WTC11 (cell line): ENCODE measurements around the gene FMOD. TPM values are rescaled to one million over a fixed set of nuclear protein-coding genes. Genes with fewer than 3 reads are reported as not detected.

ENCODE experiments used
- ATAC-seq: fragments of 200-7000 bp; cut with Tn5 transposase; 2 replicates; pipeline ENCODE4 v1.10.0; 2021; ENCODE audit warnings: mild to moderate bottlenecking, moderate library complexity
- CTCF ChIA-PET: fragments of 300-600 bp; sonication (Branson Sonifier 250); formaldehyde crosslinking; loops from one replicate; lab custom pipeline; 2021; ENCODE audit warnings: antibody characterized with exemption; lab: Charles Lee
- POLR2A ChIA-PET: fragments of 350-600 bp; sonication (Branson Sonifier 250); formaldehyde crosslinking; loops from one replicate; lab custom pipeline; 2021; ENCODE audit warnings: antibody characterized with exemption; lab: Charles Lee
- DNase-seq: peaks from one replicate; pipeline ENCODE4 v3.0.0; 2021; ENCODE audit warnings: low spot score
- H3K27ac Mint-ChIP-seq: 2 replicates; pipeline ENCODE4 v1.8.0; 2021; ENCODE audit warnings: mixed read lengths
- H3K27me3 Mint-ChIP-seq: 2 replicates; pipeline ENCODE4 v1.8.0; 2021; ENCODE audit warnings: low read depth, mild to moderate bottlenecking, moderate library complexity, mixed read lengths
- H3K36me3 Mint-ChIP-seq: 2 replicates; pipeline ENCODE4 v1.8.0; 2021; ENCODE audit warnings: mixed read lengths
- H3K4me1 Mint-ChIP-seq: 2 replicates; pipeline ENCODE4 v1.8.0; 2022; ENCODE audit warnings: mixed read lengths
- H3K4me3 Mint-ChIP-seq: 2 replicates; pipeline ENCODE4 v1.8.0; 2021; ENCODE audit warnings: mild to moderate bottlenecking, moderate library complexity, mixed read lengths
- H3K9me3 Mint-ChIP-seq: 2 replicates; pipeline ENCODE4 v1.8.0; 2021; ENCODE audit warnings: mixed read lengths
- ARID4B ChIP-seq: sonication (generic); formaldehyde crosslinking; IDR thresholded peaks from 2 replicates; pipeline ENCODE4 v1.8.0; 2023; ENCODE audit warnings: missing genetic modification reagents, mild to moderate bottlenecking, borderline replicate concordance
- CREM ChIP-seq: sonication (generic); formaldehyde crosslinking; IDR thresholded peaks from 2 replicates; pipeline ENCODE4 v1.8.1; 2022; ENCODE audit warnings: mild to moderate bottlenecking, missing genetic modification reagents, moderate library complexity
- FOXK1 ChIP-seq: sonication (generic); formaldehyde crosslinking; IDR thresholded peaks from 2 replicates; pipeline ENCODE4 v1.8.0; 2022; ENCODE audit warnings: mild to moderate bottlenecking, moderate library complexity, missing genetic modification reagents
- FOXP1 ChIP-seq: sonication (generic); formaldehyde crosslinking; IDR thresholded peaks from 2 replicates; pipeline ENCODE4 v1.8.0; 2022; ENCODE audit warnings: missing genetic modification reagents, mild to moderate bottlenecking, moderate library complexity, borderline replicate concordance
- MYBL2 ChIP-seq: sonication (generic); formaldehyde crosslinking; IDR thresholded peaks from 2 replicates; pipeline ENCODE4 v1.8.1; 2023; ENCODE audit warnings: mild to moderate bottlenecking, moderate library complexity, missing genetic modification reagents
- NR2C2 ChIP-seq: sonication (generic); formaldehyde crosslinking; IDR thresholded peaks from 2 replicates; pipeline ENCODE4 v1.8.0; 2022; ENCODE audit warnings: mild to moderate bottlenecking, missing genetic modification reagents
- SP1 ChIP-seq: sonication (generic); formaldehyde crosslinking; conservative IDR thresholded peaks from 2 replicates; pipeline ENCODE4 v1.8.1; 2022; ENCODE audit warnings: missing genetic modification reagents
- TEAD4 ChIP-seq: sonication (generic); formaldehyde crosslinking; IDR thresholded peaks from 2 replicates; pipeline ENCODE4 v1.8.0; 2022; ENCODE audit warnings: mild to moderate bottlenecking, missing genetic modification reagents
- ZNF138 ChIP-seq: sonication (generic); formaldehyde crosslinking; conservative IDR thresholded peaks from 2 replicates; pipeline ENCODE4 v1.8.1; 2022; ENCODE audit warnings: mild to moderate bottlenecking, moderate library complexity, missing genetic modification reagents
- ZNF219 ChIP-seq: sonication (generic); formaldehyde crosslinking; IDR thresholded peaks from 2 replicates; pipeline ENCODE4 v1.8.0; 2023; ENCODE audit warnings: missing genetic modification reagents, mild to moderate bottlenecking, borderline replicate concordance
- total RNA-seq: library from RNA; stranded (reverse); gene quantifications from 3 replicates; pipeline ENCODE4 v1.2.3, GENCODE V29; 2021
- TF ChIP-seq, protein P1 (sequence below): sonication (generic); formaldehyde crosslinking; IDR thresholded peaks from 2 replicates; pipeline ENCODE4 v1.8.1; 2022; ENCODE audit warnings: missing genetic modification reagents, borderline replicate concordance
- TF ChIP-seq, protein P2 (sequence below): sonication (generic); formaldehyde crosslinking; IDR thresholded peaks from 2 replicates; pipeline ENCODE4 v1.8.1; 2023; ENCODE audit warnings: mild to moderate bottlenecking, missing genetic modification reagents, borderline replicate concordance

Gene FMOD
- total RNA-seq, 1 experiment from 2014 or later, result 0.79 TPM

DNA sequence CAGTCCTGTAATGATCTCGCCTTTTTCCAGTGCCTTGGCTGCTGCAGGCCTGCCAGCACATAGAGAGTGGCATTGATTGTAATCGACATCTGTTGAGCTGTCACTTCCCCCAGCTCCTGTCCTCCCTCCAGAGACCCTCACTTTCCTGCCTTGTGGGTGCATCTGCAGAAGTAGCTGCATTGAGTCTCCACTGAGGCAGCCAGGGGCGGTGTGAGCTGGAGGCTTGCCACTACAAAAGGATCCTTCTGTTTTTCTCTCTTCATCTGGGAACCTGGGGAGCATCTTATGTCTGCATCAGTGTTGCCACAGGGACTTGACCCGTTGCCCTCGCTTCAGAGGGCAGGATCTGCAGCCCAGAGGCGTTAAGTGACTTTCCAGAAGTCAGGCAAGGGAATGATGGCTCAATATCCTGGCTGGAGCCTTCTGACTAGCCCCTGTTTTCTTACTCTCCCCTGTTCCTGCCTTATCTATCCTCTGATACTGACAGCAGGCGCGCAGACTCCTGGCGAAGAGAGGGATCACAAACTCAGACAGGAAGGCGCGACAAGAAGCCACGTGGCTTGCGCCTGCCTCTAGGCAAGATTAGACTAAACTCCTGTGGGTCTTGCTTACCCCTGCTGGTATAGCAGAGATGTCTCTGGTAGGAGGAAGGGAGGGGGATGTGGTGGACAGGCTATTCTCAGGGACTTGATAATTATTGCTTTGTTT is 13.3 kb upstream of the FMOD start:
- TF ChIP-seq FOXK1 (CRISPR knock-in tag) (no peak), ARID4B (no peak), CREM (no peak)
- TF ChIP-seq, protein P1, sequence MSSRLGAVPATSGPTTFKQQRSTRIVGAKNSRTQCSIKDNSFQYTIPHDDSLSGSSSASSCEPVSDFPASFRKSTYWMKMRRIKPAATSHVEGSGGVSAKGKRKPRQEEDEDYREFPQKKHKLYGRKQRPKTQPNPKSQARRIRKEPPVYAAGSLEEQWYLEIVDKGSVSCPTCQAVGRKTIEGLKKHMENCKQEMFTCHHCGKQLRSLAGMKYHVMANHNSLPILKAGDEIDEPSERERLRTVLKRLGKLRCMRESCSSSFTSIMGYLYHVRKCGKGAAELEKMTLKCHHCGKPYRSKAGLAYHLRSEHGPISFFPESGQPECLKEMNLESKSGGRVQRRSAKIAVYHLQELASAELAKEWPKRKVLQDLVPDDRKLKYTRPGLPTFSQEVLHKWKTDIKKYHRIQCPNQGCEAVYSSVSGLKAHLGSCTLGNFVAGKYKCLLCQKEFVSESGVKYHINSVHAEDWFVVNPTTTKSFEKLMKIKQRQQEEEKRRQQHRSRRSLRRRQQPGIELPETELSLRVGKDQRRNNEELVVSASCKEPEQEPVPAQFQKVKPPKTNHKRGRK, result no peak
- TF ChIP-seq, protein P2, sequence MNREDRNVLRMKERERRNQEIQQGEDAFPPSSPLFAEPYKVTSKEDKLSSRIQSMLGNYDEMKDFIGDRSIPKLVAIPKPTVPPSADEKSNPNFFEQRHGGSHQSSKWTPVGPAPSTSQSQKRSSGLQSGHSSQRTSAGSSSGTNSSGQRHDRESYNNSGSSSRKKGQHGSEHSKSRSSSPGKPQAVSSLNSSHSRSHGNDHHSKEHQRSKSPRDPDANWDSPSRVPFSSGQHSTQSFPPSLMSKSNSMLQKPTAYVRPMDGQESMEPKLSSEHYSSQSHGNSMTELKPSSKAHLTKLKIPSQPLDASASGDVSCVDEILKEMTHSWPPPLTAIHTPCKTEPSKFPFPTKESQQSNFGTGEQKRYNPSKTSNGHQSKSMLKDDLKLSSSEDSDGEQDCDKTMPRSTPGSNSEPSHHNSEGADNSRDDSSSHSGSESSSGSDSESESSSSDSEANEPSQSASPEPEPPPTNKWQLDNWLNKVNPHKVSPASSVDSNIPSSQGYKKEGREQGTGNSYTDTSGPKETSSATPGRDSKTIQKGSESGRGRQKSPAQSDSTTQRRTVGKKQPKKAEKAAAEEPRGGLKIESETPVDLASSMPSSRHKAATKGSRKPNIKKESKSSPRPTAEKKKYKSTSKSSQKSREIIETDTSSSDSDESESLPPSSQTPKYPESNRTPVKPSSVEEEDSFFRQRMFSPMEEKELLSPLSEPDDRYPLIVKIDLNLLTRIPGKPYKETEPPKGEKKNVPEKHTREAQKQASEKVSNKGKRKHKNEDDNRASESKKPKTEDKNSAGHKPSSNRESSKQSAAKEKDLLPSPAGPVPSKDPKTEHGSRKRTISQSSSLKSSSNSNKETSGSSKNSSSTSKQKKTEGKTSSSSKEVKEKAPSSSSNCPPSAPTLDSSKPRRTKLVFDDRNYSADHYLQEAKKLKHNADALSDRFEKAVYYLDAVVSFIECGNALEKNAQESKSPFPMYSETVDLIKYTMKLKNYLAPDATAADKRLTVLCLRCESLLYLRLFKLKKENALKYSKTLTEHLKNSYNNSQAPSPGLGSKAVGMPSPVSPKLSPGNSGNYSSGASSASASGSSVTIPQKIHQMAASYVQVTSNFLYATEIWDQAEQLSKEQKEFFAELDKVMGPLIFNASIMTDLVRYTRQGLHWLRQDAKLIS, result no peak
- ATAC-seq (no peak), DNase-seq (no peak)
- no peak overlapping the region for H3K4me3 Mint-ChIP-seq
- CTCF ChIA-PET, result interaction anchor here (0.6 to 1.0 kb wide), 4 partner anchors 21 to 215 kb away, joined by 4 to 6 read pairs (median 5); no protein-coding TSS in a partner anchor
- H3K4me1 Mint-ChIP-seq, result peaks cover 7% of the 10 kb centered on the region; the same call in 1 of the 2 replicates
- no peaks in the 10 kb centered on the region for H3K36me3 Mint-ChIP-seq
- H3K9me3 Mint-ChIP-seq, result no peaks in the 10 kb centered on the region
- H3K27ac Mint-ChIP-seq, result no peak overlapping the region
- H3K27me3 Mint-ChIP-seq, result peaks cover 10% of the 10 kb centered on the region
- POLR2A ChIA-PET, result no interaction called here

DNA sequence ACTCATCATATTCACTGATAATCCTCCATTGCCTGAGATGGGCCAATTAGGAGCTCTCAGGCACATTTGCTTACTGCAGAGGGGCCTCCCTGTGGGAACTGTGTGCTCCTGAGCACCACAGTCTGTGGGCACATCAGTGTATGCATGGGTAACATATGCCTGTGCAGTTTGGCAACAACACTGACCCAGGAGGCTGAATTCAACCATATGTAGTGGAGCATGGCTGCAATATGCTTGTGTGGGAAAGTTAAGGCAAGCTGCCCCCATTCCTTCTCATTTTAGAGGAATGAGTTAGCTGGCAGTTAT is 11.8 kb upstream of the FMOD start:
- no peaks in the 10 kb centered on the region for H3K36me3 Mint-ChIP-seq
- no peaks in the 10 kb centered on the region; the same call in 1 of the 2 replicates for H3K9me3 Mint-ChIP-seq
- H3K4me3 Mint-ChIP-seq, result no peak overlapping the region
- H3K27me3 Mint-ChIP-seq, result peaks cover 13% of the 10 kb centered on the region
- peaks cover 7% of the 10 kb centered on the region; the same call in 1 of the 2 replicates for H3K4me1 Mint-ChIP-seq
- ATAC-seq (no peak), DNase-seq (no peak)
- no peak overlapping the region for H3K27ac Mint-ChIP-seq
- CTCF ChIA-PET, result interaction anchor here (1.5 kb wide), 1 partner anchor 90 kb away, joined by 3 read pairs; no protein-coding TSS in a partner anchor
- POLR2A ChIA-PET, result no interaction called here
- TF ChIP-seq NR2C2 (no peak), SP1 (no peak), CREM (no peak), ZNF138 (CRISPR knock-in tag) (no peak), TEAD4 (CRISPR knock-in tag) (no peak), ZNF219 (CRISPR knock-in tag) (no peak), MYBL2 (CRISPR knock-in tag) (no peak), FOXK1 (CRISPR knock-in tag) (no peak), FOXP1 (CRISPR knock-in tag) (no peak)
- TF ChIP-seq, all 79 proteins: peak for 0
